RWPE2 (cell line): ENCODE data around the gene SS18L1.
A peak's percentile ranks its signal among the peaks of the same experiment; 100 is the strongest.

ENCODE experiments used
- ATAC-seq: fragments of 200-7000 bp; cut with Tn5 transposase; 3 replicates; pipeline ENCODE4 v1.9.1; 2021; ENCODE audit warnings: low read depth
- DNase-seq: peaks from one replicate; pipeline ENCODE4 v3.0.0-alpha.2; 2020; ENCODE audit warnings: low spot score
- H3K27ac ChIP-seq: fragments of 450-650 bp; 2 replicates; pipeline ENCODE4 v1.5.1; 2017; ENCODE audit warnings: mild to moderate bottlenecking; ENCODE audit not compliant: poor library complexity, severe bottlenecking
- H3K27me3 ChIP-seq: fragments of 250-450 bp; sonication (Bioruptor Pico); 2 replicates; pipeline ENCODE4 v1.5.1; 2021; ENCODE audit warnings: mild to moderate bottlenecking, moderate library complexity; ENCODE audit not compliant: insufficient read depth, poor library complexity, severe bottlenecking
- H3K36me3 ChIP-seq: fragments of 250-450 bp; sonication (Bioruptor Pico); 2 replicates; pipeline ENCODE4 v1.5.1; 2020; ENCODE audit warnings: low read depth, mild to moderate bottlenecking, moderate library complexity
- H3K4me1 ChIP-seq: fragments of 250-450 bp; sonication (Bioruptor Pico); 2 replicates; pipeline ENCODE4 v1.5.1; 2021; ENCODE audit warnings: mild to moderate bottlenecking, moderate library complexity; ENCODE audit not compliant: insufficient read depth, poor library complexity, severe bottlenecking
- H3K4me3 ChIP-seq: fragments of 250-450 bp; sonication (Bioruptor Pico); 2 replicates; pipeline ENCODE4 v1.5.1; 2021; ENCODE audit warnings: mild to moderate bottlenecking, moderate library complexity; ENCODE audit not compliant: severe bottlenecking
- H3K9me3 ChIP-seq: fragments of 250-450 bp; sonication (Bioruptor Pico); 2 replicates; pipeline ENCODE4 v1.5.1; 2021; ENCODE audit warnings: mild to moderate bottlenecking, moderate library complexity; ENCODE audit not compliant: severe bottlenecking
- TF ChIP-seq, protein P1 (sequence below): fragments of 450-650 bp; IDR thresholded peaks from one replicate; pipeline ENCODE4 v1.5.1; 2017; ENCODE audit warnings: mild to moderate bottlenecking, moderate library complexity; ENCODE audit not compliant: poor library complexity, severe bottlenecking

Gene SS18L1

DNA sequence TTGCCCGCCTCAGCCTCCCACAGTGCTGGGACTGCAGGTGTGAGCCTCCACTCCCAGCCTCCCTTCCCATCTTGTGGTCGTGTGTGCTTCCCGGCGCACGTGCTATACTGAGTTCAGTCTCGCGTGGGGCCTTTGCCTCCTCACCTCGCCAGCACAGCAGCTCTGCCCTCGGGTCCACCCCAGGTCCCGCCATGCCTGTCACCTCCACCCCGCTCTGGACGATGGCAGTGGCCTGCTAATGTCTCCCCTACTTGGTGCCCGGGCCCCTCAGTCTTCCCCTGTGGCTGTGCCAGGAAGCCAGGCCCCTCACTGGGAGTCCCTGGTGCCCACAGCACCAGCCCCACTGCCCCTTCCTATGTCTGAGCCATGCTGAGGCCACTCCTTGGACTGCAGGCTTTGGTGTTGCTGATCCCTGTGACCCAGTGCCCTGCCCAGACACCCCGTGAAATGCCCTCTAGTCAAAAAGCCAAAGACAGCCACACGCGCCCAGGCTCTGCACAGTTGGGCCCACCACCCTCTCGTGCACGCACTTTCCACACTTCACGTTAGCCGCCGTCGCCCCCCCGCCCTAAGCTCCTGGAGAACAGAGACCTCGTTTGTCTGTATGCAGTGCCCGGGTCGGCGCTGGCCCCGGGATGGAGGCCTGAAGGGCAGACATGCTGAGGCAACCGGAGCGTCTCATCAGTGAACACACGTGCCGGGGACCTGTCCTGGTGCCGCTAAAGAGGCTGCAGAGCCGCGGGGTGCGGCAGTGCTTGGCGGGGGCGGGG is 62.2 kb downstream of the SS18L1 start:
- Histone ChIP-seq H3K27ac (no peak overlapping the region), H3K27me3 (peaks cover 10% of the 10 kb centered on the region), H3K4me3 (no peak overlapping the region), H3K9me3 (no peaks in the 10 kb centered on the region), H3K36me3 (peaks cover 23% of the 10 kb centered on the region), H3K4me1 (peaks cover 18% of the 10 kb centered on the region)
- ATAC-seq = no peak
- DNase-seq = peak; percentile 90
- TF ChIP-seq, protein P1, sequence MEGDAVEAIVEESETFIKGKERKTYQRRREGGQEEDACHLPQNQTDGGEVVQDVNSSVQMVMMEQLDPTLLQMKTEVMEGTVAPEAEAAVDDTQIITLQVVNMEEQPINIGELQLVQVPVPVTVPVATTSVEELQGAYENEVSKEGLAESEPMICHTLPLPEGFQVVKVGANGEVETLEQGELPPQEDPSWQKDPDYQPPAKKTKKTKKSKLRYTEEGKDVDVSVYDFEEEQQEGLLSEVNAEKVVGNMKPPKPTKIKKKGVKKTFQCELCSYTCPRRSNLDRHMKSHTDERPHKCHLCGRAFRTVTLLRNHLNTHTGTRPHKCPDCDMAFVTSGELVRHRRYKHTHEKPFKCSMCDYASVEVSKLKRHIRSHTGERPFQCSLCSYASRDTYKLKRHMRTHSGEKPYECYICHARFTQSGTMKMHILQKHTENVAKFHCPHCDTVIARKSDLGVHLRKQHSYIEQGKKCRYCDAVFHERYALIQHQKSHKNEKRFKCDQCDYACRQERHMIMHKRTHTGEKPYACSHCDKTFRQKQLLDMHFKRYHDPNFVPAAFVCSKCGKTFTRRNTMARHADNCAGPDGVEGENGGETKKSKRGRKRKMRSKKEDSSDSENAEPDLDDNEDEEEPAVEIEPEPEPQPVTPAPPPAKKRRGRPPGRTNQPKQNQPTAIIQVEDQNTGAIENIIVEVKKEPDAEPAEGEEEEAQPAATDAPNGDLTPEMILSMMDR = no peak

DNA sequence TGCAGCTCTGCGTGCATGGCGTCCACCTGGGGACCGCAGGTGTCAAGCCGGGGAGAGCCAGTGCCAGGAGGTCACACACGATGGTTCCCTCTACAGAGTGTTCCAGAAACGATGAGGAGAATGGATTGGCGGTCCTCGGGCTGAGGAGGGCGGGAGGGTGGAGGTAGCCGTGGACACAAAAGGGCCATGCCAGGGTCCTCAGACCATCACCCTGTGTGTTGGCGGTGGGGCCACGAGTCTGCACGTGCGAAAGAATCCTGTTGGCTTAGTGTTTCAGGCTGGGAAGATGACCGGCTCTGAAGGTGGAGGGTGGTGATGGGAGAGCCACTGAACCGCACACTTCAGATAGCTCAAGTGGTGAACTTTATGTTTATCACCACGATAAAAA is 62.8 kb downstream of the SS18L1 start:
- no peak overlapping the region for H3K4me3 ChIP-seq
- peaks cover 15% of the 10 kb centered on the region for H3K27me3 ChIP-seq
- TF ChIP-seq, protein P1 = no peak
- no peaks in the 10 kb centered on the region for H3K9me3 ChIP-seq
- DNase-seq (no peak), ATAC-seq (no peak)
- peaks cover 17% of the 10 kb centered on the region for H3K36me3 ChIP-seq
- no peak overlapping the region for H3K27ac ChIP-seq
- H3K4me1 ChIP-seq = peaks cover 18% of the 10 kb centered on the region

DNA sequence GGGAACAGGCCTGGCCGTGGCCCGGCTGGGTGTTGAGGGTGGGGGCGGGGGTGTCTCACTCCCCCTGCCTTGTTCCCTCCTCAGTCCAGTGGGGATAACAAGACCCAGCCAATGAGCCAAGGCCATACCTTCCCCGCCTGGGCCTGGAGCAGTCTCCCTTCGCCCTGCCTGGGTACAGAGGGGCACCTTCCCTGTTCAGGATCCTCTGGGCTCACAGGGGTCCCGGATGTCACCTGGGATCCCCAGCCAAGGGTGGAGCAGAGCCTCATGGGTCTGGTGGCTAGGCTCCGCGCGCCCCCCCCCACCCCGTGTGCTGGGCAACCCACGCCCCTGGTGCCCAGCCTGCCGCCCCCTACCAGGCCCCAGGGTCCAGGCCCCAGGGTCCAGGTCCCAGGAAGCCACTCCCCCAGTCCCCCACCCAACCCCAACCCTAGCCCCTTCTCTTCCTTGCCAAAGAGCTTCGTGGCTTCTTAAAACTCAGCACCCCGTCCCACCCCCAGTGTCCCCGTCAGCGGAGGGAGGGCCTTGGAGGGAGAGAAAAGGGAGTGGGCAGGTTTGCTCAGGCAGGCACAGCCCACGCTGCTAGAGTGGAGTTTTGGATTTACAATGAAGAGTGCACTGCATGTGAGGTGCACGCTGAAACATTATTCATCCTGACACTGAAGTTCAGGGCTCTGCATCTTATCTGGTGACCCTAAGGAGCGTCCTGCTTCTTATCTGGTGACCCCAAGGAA is 64.7 kb downstream of the SS18L1 start:
- H3K9me3 ChIP-seq = no peaks in the 10 kb centered on the region
- TF ChIP-seq, protein P1 = no peak
- ATAC-seq = no peak
- H3K27ac ChIP-seq = no peak overlapping the region
- H3K4me1 ChIP-seq = peaks cover 5% of the 10 kb centered on the region
- no peak for DNase-seq
- peaks cover 16% of the 10 kb centered on the region for H3K27me3 ChIP-seq
- H3K4me3 ChIP-seq = no peak overlapping the region
- peaks cover under 1% of the 10 kb centered on the region; the same call in 1 of the 2 replicates for H3K36me3 ChIP-seq

DNA sequence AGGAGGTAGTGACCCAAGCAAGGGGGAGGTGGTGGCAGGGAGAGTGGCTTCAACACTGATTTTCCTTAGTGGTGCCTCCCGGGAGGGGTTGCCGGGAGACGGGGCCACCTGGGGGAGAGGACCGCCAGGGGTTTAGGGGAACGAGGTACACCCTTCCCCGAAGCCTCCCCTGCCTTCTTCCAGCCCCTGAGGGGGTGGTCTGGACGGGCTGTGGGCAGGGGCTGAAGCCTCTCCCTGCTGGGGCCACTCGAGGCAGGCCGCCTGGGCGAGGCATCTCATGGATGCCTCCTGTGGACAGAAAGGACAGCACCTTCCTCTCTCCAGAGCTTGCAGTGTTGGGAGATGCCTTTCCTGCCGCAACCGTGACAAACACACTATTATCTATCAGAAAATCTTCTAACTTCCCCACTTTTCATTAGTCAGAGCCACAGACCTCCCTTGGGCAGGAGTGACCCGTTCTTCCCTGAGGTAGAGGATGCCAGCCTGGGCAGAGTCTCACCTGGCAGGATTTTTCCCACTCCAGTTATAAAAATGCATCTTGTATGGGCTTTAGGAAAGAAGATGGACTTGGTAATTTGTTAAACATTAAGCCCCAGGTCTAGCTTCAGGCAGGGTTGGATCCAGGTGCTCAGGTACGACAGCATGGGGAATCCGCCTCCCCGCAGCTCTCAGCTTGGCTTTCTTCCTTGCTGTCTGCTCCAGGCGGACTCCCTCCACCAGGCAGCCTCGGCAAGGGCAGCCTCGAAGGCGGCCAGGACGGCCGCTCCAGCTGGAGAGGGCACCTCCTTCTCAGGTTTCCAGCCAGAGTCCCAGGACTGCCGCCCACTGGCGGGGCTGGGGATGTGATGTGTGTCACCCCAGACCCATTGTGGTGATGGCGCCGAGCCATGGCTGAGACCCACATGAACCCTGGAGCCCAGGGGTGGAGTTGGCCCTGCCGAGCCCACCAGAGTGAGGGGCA is 65.5 kb downstream of the SS18L1 start:
- Histone ChIP-seq H3K36me3 (no peaks in the 10 kb centered on the region), H3K27me3 (peaks cover 20% of the 10 kb centered on the region), H3K4me1 (no peaks in the 10 kb centered on the region), H3K27ac (no peak overlapping the region), H3K4me3 (no peak overlapping the region), H3K9me3 (no peaks in the 10 kb centered on the region)
- DNase-seq = no peak
- TF ChIP-seq, protein P1 = peak; percentile 51
- peak; percentile 36 for ATAC-seq
